OCI-LY7 (cell line): ENCODE measurements around the gene TRAF3. TPM values are rescaled to one million over a fixed set of nuclear protein-coding genes. Genes with fewer than 3 reads are reported as not detected.

ENCODE experiments used
- small RNA-seq: library from RNA; depleted of rRNA; stranded (forward); fragments of <200 nt; gene quantifications from one replicate; pipeline ENCODE3, GENCODE V24; 2014
- total RNA-seq, 2 experiments: library from RNA; depleted of rRNA in 1 of 2; stranded (reverse); fragments of >200 nt in 1 of 2; shearing (Covaris generic) in 1 of 2; gene quantifications; 2 replicates each; pipeline ENCODE4 v1.2.3, GENCODE V29; 2014 to 2022

Gene TRAF3
- total RNA-seq, 2 experiments from 2014 or later, result 0.82 to 2.9 TPM

Small RNA genes lying within 50 kb of the gene (small RNA-seq; reads per million reads assigned to genes)
- not detected for gene RNU6-1316P

Other genes with a start within 250 kb of the TRAF3 start
- gene RCOR1, start 184.8 kb upstream of the TRAF3 start, total RNA-seq (2014; rRNA removed; shearing (Covaris generic)), result 12.1 and 22.0 TPM in 2 replicates
- 29.4 and 30.2 TPM in 2 replicates for gene RCOR1, start 184.8 kb upstream of the TRAF3 start, total RNA-seq (2022)
- 0.18 and 0.35 TPM in 2 replicates for gene AMN, start 145.2 kb downstream of the TRAF3 start, total RNA-seq (2014; rRNA removed; shearing (Covaris generic))
- gene AMN, start 145.2 kb downstream of the TRAF3 start, total RNA-seq (2022), result 5.6 and 6.4 TPM in 2 replicates